Pancreas (tissue), 10 donors: ENCODE results near the gene LACC1. TPM values are rescaled to one million over a fixed set of nuclear protein-coding genes. Genes with fewer than 3 reads are reported as not detected.

Experiments
- ATAC-seq, 4 donors: fragments of 200-7000 bp; cut with Tn5 transposase; one replicate each; pipeline versions ENCODE4 v1.8.0 to v1.9.1; 2020; ENCODE audit warnings: mild to moderate bottlenecking in 4 of 4, moderate library complexity in 4 of 4
- DNase-seq, 6 donors: peaks; one replicate each; pipeline ENCODE4 v3.0.0-alpha.2; 2020
- FAIRE-seq: peaks from 2 replicates; lab custom pipeline; 2012; peaks lifted over from hg19 to GRCh38; lab: Jason Lieb, UNC
- H3K27ac ChIP-seq, 4 donors: fragments of 200-600 bp; sonication (generic); 1 replicate in 3 of 4; 2 replicates in 1 of 4; pipeline versions ENCODE4 v1.5.0 to v1.8.0; 2020
- H3K27me3 ChIP-seq, 4 donors: fragments of 200-600 bp; one replicate each; pipeline ENCODE4 v1.8.0; 2021
- H3K36me3 ChIP-seq, 3 donors: fragments of 200-600 bp; sonication (generic) in 1 of 3; one replicate each; pipeline versions ENCODE4 v1.5.0 to v1.8.0; 2020 to 2021
- H3K4me1 ChIP-seq, 3 donors: fragments of 200-600 bp; one replicate each; pipeline ENCODE4 v1.8.0; 2021
- H3K4me3 ChIP-seq, 4 donors: fragments of 200-600 bp; sonication (generic) in 2 of 4; one replicate each; pipeline versions ENCODE4 v1.5.0 to v1.8.0; 2020 to 2021
- H3K9me3 ChIP-seq, 4 donors: fragments of 200-600 bp; one replicate each; pipeline ENCODE4 v1.8.0; 2021
- WGBS, 2 donors: extraction: QIAGEN DNeasy Blood & Tissue Kit; methylation state at CpG; one replicate each; pipeline ENCODE4 v1.1.7; 2013; 5-methylcytosine and 5-hydroxymethylcytosine counted together
- intact Hi-C, 3 donors: fragments of 100-400 bp; cut with DNase I; formaldehyde crosslinking; loops; one replicate each; pipeline versions ENCODE4 v1.11.1 to v1.14.2; 2022
- polyA plus RNA-seq, 2 donors: library from polyadenylated mRNA; stranded (reverse); fragments of 200-250 nt; gene quantifications; one replicate each; pipeline ENCODE4 v1.2.3, GENCODE V29; 2013
- total RNA-seq, 6 donors: library from RNA; stranded (reverse); fragmentation: NEBNext Ultra II Directional in 4 of 6; extraction: Animal tissue kit (Norgen Biotek cat#: 25700) in 4 of 6; gene quantifications; one replicate each; pipeline versions ENCODE4 v1.2.1 to v1.2.4, GENCODE V29; 2021 to 2023
- TF ChIP-seq, protein P1 (sequence below), 4 donors: fragments of 200-600 bp; sonication (generic) in 3 of 4; IDR thresholded peaks; one replicate each; pipeline versions ENCODE4 v1.5.0 to v1.8.0; 2021; ENCODE audit warnings: antibody characterized with exemption in 4 of 4
- donor health status: healthy with polysubstance abuse.
- donor health status: DM: no; HTN: no; CAD: no; lungs with moderate emphysema.
- donor health status: DM: no; HTN: no; CAD: no.
- donor health status: control.
- donor health status: control.
- donor health status: Bipolar disorder and iron deficiency.
- donor health status: DM: yes; HTN: yes; CAD: no.
- donor health status: DM: no; HTN: no; CAD: no.
- donor health status: DM: no; HTN: no; CAD: no.
- donor health status: DM: yes; HTN: yes; CAD: no.

Gene LACC1
- total and polyA plus RNA-seq, 8 donors, result 2.5 to 5.9 (median 3.6) TPM

DNA sequence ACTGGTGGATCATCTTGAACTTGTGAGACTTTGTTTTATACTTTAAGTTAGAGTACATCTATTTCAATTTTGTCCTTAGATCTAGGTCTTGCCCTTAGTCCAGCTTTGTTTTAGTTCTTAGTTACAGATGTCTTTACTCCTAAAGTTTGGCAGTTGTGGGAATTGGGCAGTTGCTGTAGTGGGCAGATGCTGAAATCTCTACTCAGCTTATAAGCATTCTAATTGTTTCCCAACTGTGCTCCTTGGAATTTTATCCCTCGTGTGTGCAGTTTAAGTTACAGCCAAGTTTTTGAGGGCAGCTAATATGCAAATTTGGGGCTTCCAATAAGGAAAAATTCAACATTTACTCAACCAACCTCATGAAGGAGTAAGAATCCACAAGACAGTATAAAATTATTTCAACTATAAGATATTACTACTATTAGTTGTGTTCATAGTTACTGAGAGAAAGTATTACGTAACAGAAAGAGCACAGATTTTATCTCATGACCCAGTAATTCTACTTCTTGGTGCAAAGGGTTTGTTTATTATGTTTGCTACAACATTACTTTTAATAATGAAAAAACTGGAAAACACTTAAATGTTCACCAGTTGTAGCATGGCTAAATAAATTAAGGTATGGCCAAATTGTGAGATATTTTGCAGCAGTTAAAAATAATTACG lies 33.1 kb upstream of the LACC1 start:
- Histone ChIP-seq H3K4me3 (no peak overlapping the region), H3K36me3 (no peaks in the 10 kb centered on the region), H3K27me3 (no peaks in the 10 kb centered on the region), H3K27ac (no peak overlapping the region), H3K4me1 (no peaks in the 10 kb centered on the region), H3K9me3 (no peaks in the 10 kb centered on the region)
- intact Hi-C loops, result no loop called here
- no peak for FAIRE-seq
- no peak for ATAC-seq
- TF ChIP-seq, protein P1, sequence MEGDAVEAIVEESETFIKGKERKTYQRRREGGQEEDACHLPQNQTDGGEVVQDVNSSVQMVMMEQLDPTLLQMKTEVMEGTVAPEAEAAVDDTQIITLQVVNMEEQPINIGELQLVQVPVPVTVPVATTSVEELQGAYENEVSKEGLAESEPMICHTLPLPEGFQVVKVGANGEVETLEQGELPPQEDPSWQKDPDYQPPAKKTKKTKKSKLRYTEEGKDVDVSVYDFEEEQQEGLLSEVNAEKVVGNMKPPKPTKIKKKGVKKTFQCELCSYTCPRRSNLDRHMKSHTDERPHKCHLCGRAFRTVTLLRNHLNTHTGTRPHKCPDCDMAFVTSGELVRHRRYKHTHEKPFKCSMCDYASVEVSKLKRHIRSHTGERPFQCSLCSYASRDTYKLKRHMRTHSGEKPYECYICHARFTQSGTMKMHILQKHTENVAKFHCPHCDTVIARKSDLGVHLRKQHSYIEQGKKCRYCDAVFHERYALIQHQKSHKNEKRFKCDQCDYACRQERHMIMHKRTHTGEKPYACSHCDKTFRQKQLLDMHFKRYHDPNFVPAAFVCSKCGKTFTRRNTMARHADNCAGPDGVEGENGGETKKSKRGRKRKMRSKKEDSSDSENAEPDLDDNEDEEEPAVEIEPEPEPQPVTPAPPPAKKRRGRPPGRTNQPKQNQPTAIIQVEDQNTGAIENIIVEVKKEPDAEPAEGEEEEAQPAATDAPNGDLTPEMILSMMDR (IDR thresholded peaks at IDR 0.05), result no peak
- DNase-seq, result no peak
- WGBS, 2 donors, result 95 to 96% methylated on average over 3 of the region's 3 CpGs

DNA sequence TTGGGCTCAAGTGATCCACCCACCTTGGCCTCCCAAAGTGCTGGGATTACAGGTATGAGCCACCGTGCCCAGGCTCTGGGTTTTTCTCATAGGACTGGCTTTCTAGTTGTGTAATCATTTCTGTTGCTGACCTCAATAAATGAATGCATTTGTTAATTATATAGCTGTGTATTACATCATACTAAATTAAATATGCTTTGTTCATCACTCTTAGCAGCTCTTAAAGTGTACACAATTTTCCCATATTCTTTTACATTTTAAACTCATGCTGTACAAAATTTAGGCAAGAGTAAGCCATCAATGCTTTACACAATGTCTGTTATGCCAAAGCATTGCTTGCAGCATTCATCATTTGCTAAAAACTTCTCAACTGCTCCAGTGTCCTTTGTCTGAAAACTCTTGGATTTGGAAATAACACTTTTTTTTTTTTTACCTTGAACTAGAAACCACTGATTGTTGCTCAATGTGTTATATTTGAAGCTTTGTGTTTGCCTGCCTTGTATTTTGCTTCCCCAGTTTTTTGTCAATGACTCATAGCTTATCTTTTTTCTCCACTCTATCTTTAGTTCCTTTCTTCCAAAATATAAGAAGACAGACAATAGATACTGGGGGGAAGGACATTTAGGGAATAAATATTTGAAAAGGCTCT lies 31.6 kb upstream of the LACC1 start:
- ATAC-seq, result peak in 2 of 4 donors; percentile 29 to 39
- TF ChIP-seq, protein P1 (IDR thresholded peaks at IDR 0.05), result no peak
- H3K4me3 ChIP-seq, result no peak overlapping the region
- no peaks in the 10 kb centered on the region for H3K27me3 ChIP-seq
- FAIRE-seq, result no peak
- no peaks in the 10 kb centered on the region for H3K9me3 ChIP-seq
- DNase-seq, result no peak
- WGBS, 2 donors, result 82 to 94% methylated on average over 1 of the region's 1 CpG
- H3K4me1 ChIP-seq, result no peaks in the 10 kb centered on the region
- no peaks in the 10 kb centered on the region for H3K36me3 ChIP-seq
- intact Hi-C loops, result no loop called here
- peak overlapping the region in 1 of 4 donors; percentile 17 for H3K27ac ChIP-seq

DNA sequence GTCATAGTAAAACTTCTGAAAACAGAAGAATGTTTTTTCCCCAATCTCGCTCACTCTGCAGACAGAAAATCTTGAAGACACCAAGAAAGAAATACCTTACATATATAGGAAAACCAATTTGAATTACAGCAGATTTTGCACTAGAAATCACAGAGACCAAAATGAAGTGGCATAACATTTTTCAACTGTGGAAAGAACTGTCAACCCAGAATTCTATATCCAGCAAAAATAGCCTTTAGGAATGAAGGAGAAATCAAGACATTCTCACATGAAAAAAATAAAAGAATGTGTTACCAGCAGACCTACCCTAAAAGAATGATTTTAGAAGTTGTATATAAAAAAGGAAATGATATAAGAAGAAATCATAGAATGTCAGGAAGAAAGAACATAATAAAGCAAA lies 28.8 kb upstream of the LACC1 start:
- H3K9me3 ChIP-seq, result no peaks in the 10 kb centered on the region
- H3K27ac ChIP-seq, result no peak overlapping the region
- intact Hi-C loops, result no loop called here

DNA sequence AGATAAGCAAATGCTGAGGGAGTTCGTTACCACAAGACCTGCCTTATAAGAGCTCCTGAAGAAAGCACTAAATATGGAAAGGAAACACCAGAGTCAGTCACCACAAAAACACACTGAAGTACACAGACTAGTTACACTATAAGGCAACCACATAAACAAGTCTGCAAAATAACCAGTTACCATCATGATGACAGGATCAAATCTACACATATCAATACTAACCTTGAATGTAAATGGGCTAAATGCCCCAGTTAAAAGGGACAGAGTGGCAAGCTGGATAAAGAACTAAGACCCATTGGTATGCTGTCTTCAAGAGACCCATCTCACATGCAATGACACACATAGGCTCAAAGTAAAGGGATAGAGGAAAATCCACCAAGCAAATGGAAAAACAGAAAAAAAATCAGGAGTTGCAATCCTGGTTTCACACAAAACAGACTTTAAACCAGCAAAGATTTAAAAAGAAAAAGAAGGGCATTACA lies 26.7 kb upstream of the LACC1 start:
- TF ChIP-seq, protein P1 (IDR thresholded peaks at IDR 0.05), result no peak
- 97 to 100% methylated on average over 1 of the region's 1 CpG for WGBS, 2 donors
- FAIRE-seq (no peak), ATAC-seq (no peak), DNase-seq (no peak)
- no peak overlapping the region for H3K4me3 ChIP-seq
- H3K27ac ChIP-seq, result no peak overlapping the region
- intact Hi-C loops, result no loop called here
- no peaks in the 10 kb centered on the region for H3K9me3 ChIP-seq
- no peaks in the 10 kb centered on the region for H3K36me3 ChIP-seq
- no peaks in the 10 kb centered on the region for H3K4me1 ChIP-seq
- H3K27me3 ChIP-seq, result no peaks in the 10 kb centered on the region

More for the DNA sequence above, 28.8 kb upstream of the LACC1 start:
- TF ChIP-seq, protein P1 (IDR thresholded peaks at IDR 0.05), result no peak
- Histone ChIP-seq H3K4me1 (no peaks in the 10 kb centered on the region), H3K36me3 (no peaks in the 10 kb centered on the region), H3K27me3 (no peaks in the 10 kb centered on the region), H3K4me3 (no peak overlapping the region)
- 97% methylated on average over 1 of the region's 1 CpG for whole genome bisulfite sequencing, 2 donors
- DNase-seq (no peak), ATAC-seq (no peak), FAIRE-seq (no peak)

DNA sequence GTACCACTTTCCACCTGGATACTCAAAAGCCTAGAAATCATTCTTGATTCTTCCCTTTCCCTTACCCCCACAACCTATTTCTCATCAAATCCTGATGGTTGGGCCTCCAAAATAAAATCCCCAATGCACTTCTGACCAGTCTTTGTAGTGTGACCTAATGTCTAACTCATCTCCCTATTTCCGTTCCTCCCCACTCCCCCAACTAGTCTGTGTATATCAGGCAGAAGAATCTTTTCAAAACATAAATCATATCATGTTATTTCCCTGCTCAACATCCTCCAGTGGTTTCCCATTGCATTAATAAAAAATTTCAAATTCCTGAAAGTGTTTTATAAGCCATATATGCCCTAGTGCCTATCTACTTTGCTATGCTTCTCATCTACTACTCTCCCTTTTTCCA lies 17.8 kb upstream of the LACC1 start:
- Histone ChIP-seq H3K4me1 (no peaks in the 10 kb centered on the region), H3K36me3 (no peaks in the 10 kb centered on the region), H3K4me3 (no peak overlapping the region), H3K27me3 (no peaks in the 10 kb centered on the region), H3K27ac (no peak overlapping the region), H3K9me3 (no peaks in the 10 kb centered on the region)
- 90 to 94% methylated on average over 1 of the region's 1 CpG for WGBS, 2 donors
- TF ChIP-seq, protein P1 (IDR thresholded peaks at IDR 0.05), result no peak
- intact Hi-C loops, result no loop called here
- DNase-seq (no peak), FAIRE-seq (no peak), ATAC-seq (no peak)
